Lower leg skin (tissue), 3 donors: Measurements from ENCODE around the gene SMG6.

Experiments used
- POLR2A ChIP-seq, 2 donors: fragments of 450-650 bp; IDR thresholded peaks; one replicate each; pipeline ENCODE4 v1.6.1; 2016 to 2017; ENCODE audit warnings: antibody characterized with exemption in 2 of 2, mild to moderate bottlenecking in 1 of 2, moderate library complexity in 1 of 2
- TF ChIP-seq, protein P1 (sequence below), 3 donors: fragments of 450-650 bp; IDR thresholded peaks; one replicate each; pipeline ENCODE4 v1.5.1; 2016; ENCODE audit warnings: antibody characterized with exemption in 3 of 3, mild to moderate bottlenecking in 3 of 3, moderate library complexity in 2 of 3

- TF ChIP-seq, protein P1, sequence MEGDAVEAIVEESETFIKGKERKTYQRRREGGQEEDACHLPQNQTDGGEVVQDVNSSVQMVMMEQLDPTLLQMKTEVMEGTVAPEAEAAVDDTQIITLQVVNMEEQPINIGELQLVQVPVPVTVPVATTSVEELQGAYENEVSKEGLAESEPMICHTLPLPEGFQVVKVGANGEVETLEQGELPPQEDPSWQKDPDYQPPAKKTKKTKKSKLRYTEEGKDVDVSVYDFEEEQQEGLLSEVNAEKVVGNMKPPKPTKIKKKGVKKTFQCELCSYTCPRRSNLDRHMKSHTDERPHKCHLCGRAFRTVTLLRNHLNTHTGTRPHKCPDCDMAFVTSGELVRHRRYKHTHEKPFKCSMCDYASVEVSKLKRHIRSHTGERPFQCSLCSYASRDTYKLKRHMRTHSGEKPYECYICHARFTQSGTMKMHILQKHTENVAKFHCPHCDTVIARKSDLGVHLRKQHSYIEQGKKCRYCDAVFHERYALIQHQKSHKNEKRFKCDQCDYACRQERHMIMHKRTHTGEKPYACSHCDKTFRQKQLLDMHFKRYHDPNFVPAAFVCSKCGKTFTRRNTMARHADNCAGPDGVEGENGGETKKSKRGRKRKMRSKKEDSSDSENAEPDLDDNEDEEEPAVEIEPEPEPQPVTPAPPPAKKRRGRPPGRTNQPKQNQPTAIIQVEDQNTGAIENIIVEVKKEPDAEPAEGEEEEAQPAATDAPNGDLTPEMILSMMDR (IDR thresholded peaks at IDR 0.05) = no peak
- no peak for TF ChIP-seq POLR2A (IDR thresholded peaks at IDR 0.05)
Measured at GRCh38 chr17:2067608-2068024, 236.0 kb downstream of the SMG6 start.
